Lung (tissue), 12 donors: ENCODE data around the gene TRA2B. TPM values are rescaled to one million over a fixed set of nuclear protein-coding genes. Genes with fewer than 3 reads are reported as not detected.

Source experiments
- ATAC-seq: fragments of 200-7000 bp; cut with Tn5 transposase; one replicate; pipeline ENCODE4 v1.9.1; 2020; ENCODE audit warnings: moderate number of reproducible peaks; ENCODE audit not compliant: insufficient read depth, low FRiP score
- DNase-seq, 3 donors: peaks; one replicate each; pipeline ENCODE4 v3.0.0-alpha.2; 2013 to 2017
- H3K27ac ChIP-seq, 2 donors: one replicate each; pipeline ENCODE4 v1.5.1; 2013; ENCODE audit warnings: mild to moderate bottlenecking in 2 of 2, moderate library complexity in 2 of 2, control low read depth in 1 of 2, inconsistent platforms in 1 of 2, low read depth in 1 of 2, low read length in 1 of 2
- H3K27me3 ChIP-seq, 3 donors: one replicate each; pipeline ENCODE4 v1.5.1; 2013; ENCODE audit warnings: low read length in 2 of 3; ENCODE audit not compliant: control insufficient read depth in 3 of 3, insufficient read depth in 3 of 3
- H3K36me3 ChIP-seq, 4 donors: one replicate each; pipeline ENCODE4 v1.5.1; 2013; ENCODE audit warnings: low read length in 4 of 4, mild to moderate bottlenecking in 1 of 4, moderate library complexity in 1 of 4; ENCODE audit not compliant: control insufficient read depth in 4 of 4, insufficient read depth in 4 of 4
- H3K4me1 ChIP-seq, 5 donors: one replicate each; pipeline ENCODE4 v1.5.1; 2013; ENCODE audit warnings: low read length in 5 of 5, mild to moderate bottlenecking in 2 of 5, moderate library complexity in 1 of 5; ENCODE audit not compliant: control insufficient read depth in 5 of 5, insufficient read depth in 5 of 5
- H3K4me3 ChIP-seq: one replicate; pipeline ENCODE4 v1.5.1; 2013; ENCODE audit warnings: mild to moderate bottlenecking, control low read depth, moderate library complexity
- H3K9ac ChIP-seq, 2 donors: one replicate each; pipeline ENCODE4 v1.5.1; 2013; ENCODE audit warnings: low read length in 2 of 2, control low read depth in 1 of 2; ENCODE audit not compliant: insufficient read depth in 1 of 2
- H3K9me3 ChIP-seq, 4 donors: one replicate each; pipeline ENCODE4 v1.5.1; 2013; ENCODE audit warnings: low read length in 3 of 4, mild to moderate bottlenecking in 1 of 4, moderate library complexity in 1 of 4; ENCODE audit not compliant: control insufficient read depth in 4 of 4, insufficient read depth in 3 of 4
- CTCF ChIP-seq: IDR thresholded peaks from 2 replicates; pipeline ENCODE4 v1.5.1; 2012; ENCODE audit warnings: mild to moderate bottlenecking; ENCODE audit errors: control extremely low read depth, extremely low read depth
- WGBS, 2 donors: extraction: QIAGEN DNeasy Blood & Tissue Kit; methylation state at CpG; one replicate each; pipeline ENCODE4 v1.1.7; 2013; 5-methylcytosine and 5-hydroxymethylcytosine counted together
- polyA plus RNA-seq, 2 donors: library from polyadenylated mRNA; stranded (reverse); fragments of 200-250 nt; gene quantifications; one replicate each; pipeline ENCODE4 v1.2.1, GENCODE V29; 2013
- total RNA-seq, 2 donors: library from RNA; depleted of rRNA in 1 of 2; stranded (reverse); fragments of >200 nt in 1 of 2; gene quantifications; one replicate each; pipeline ENCODE4 v1.2.1, GENCODE V29; 2014 to 2021
- donor health status: control.
- donor health status: control.
- donor health status: Bipolar disorder and iron deficiency.
- donor health status: healthy.
- donor health status: DM: yes; HTN: yes; CAD: no.

Gene TRA2B
- total and polyA plus RNA-seq, 4 donors: 61.2 to 263 (median 95.4) TPM

GRCh38 chr3:185954366-185954723 is 16.5 kb upstream of the TRA2B start:
- ATAC-seq: no peak
- 76% methylated on average over 3 of the region's 3 CpGs for WGBS, 2 donors

GRCh38 chr3:185950728-185951127 is 12.9 kb upstream of the TRA2B start:
- 83 to 94% methylated on average over 3 of the region's 3 CpGs for whole genome bisulfite sequencing, 2 donors
- no peaks in the 10 kb centered on the region for H3K36me3 ChIP-seq
- H3K9me3 ChIP-seq: peaks cover 0 to 4% (median 1%) of the 10 kb centered on the region in 4 donors
- H3K27me3 ChIP-seq: peaks cover 0 to 2% (median 0%) of the 10 kb centered on the region in 3 donors
- DNase-seq (no peak), ATAC-seq (no peak)
- H3K9ac ChIP-seq: no peak overlapping the region
- H3K4me3 ChIP-seq: no peak overlapping the region
- H3K4me1 ChIP-seq: no peaks in the 10 kb centered on the region
- no peak overlapping the region for H3K27ac ChIP-seq
- no peak for TF ChIP-seq CTCF

More at GRCh38 chr3:185954366-185954723, 16.5 kb upstream of the TRA2B start:
- H3K27ac ChIP-seq: no peak overlapping the region
- H3K27me3 ChIP-seq: peaks cover 0 to 2% (median 0%) of the 10 kb centered on the region in 3 donors
- TF ChIP-seq CTCF: no peak
- no peak for DNase-seq
- H3K9me3 ChIP-seq: peaks cover 0 to 4% (median 1%) of the 10 kb centered on the region in 4 donors
- no peak overlapping the region for H3K4me3 ChIP-seq
- no peak overlapping the region for H3K9ac ChIP-seq
- H3K4me1 ChIP-seq: no peaks in the 10 kb centered on the region
- no peaks in the 10 kb centered on the region for H3K36me3 ChIP-seq

- Histone ChIP-seq H3K4me1 (no peaks in the 10 kb centered on the region), H3K9ac (no peak overlapping the region), H3K36me3 (no peaks in the 10 kb centered on the region), H3K4me3 (no peak overlapping the region), H3K27ac (no peak overlapping the region), H3K27me3 (peaks cover 0 to 2% (median 0%) of the 10 kb centered on the region in 3 donors), H3K9me3 (peaks cover 0 to 4% (median 1%) of the 10 kb centered on the region in 4 donors)
- TF ChIP-seq CTCF: no peak
- ATAC-seq (no peak), DNase-seq (no peak)
- WGBS, 2 donors: 96 to 97% methylated on average over 6 of the region's 6 CpGs
These were observed 11.7 kb upstream of the TRA2B start for GRCh38 chr3:185949515-185949914.

- no peaks in the 10 kb centered on the region for H3K36me3 ChIP-seq
- no peak overlapping the region for H3K9ac ChIP-seq
- DNase-seq: no peak
- 79 to 84% methylated on average over 3 of the region's 3 CpGs for WGBS, 2 donors
- no peak for TF ChIP-seq CTCF
- no peak overlapping the region for H3K27ac ChIP-seq
- H3K4me3 ChIP-seq: no peak overlapping the region
- peaks cover 0 to 2% (median 0%) of the 10 kb centered on the region in 3 donors for H3K27me3 ChIP-seq
- H3K4me1 ChIP-seq: no peaks in the 10 kb centered on the region
- no peak for ATAC-seq
- peaks cover 0 to 4% (median 1%) of the 10 kb centered on the region in 4 donors for H3K9me3 ChIP-seq
These were observed 10.5 kb upstream of the TRA2B start for GRCh38 chr3:185948292-185948691.
